OCI-LY1 (cell line): ENCODE measurements around the gene EEPD1.

ENCODE experiments used
- H2AFZ ChIP-seq: fragments of 200-600 bp; sonication (generic), shearing (Covaris generic); 2 replicates; pipeline ENCODE4 v1.6.0; 2014; ENCODE audit warnings: antibody characterized with exemption, mild to moderate bottlenecking, low read length
- H3F3A ChIP-seq: fragments of 200-600 bp; sonication (generic), shearing (Covaris generic); 2 replicates; pipeline ENCODE4 v1.6.0; 2014; ENCODE audit warnings: mild to moderate bottlenecking, antibody characterized with exemption, low read length, moderate library complexity; ENCODE audit not compliant: insufficient read depth
- H3K27ac ChIP-seq: fragments of 200-600 bp; sonication (generic); 2 replicates; pipeline ENCODE4 v1.5.1; 2014; ENCODE audit warnings: low read length, mixed run types, mild to moderate bottlenecking, low read depth; ENCODE audit not compliant: poor library complexity, severe bottlenecking
- H3K27me3 ChIP-seq: fragments of 200-600 bp; sonication (generic); 2 replicates; pipeline ENCODE4 v1.6.0; 2014; ENCODE audit warnings: antibody characterized with exemption, mild to moderate bottlenecking, low read length, moderate library complexity; ENCODE audit not compliant: insufficient read depth
- H3K36me3 ChIP-seq: fragments of 200-600 bp; sonication (generic); 2 replicates; pipeline ENCODE4 v1.6.1; 2014; ENCODE audit warnings: mild to moderate bottlenecking, antibody characterized with exemption, low read length, moderate library complexity, mixed read lengths; ENCODE audit not compliant: insufficient read depth
- H3K4me1 ChIP-seq: fragments of 200-600 bp; sonication (generic); 2 replicates; pipeline ENCODE4 v1.5.1; 2014; ENCODE audit warnings: mild to moderate bottlenecking, low read length, moderate library complexity; ENCODE audit not compliant: insufficient read depth, severe bottlenecking
- H3K4me2 ChIP-seq: fragments of 200-600 bp; sonication (generic), shearing (Covaris generic); 2 replicates; pipeline ENCODE4 v1.6.1; 2014; ENCODE audit warnings: low read length
- H3K4me3 ChIP-seq: fragments of 200-600 bp; sonication (generic); 2 replicates; pipeline ENCODE4 v1.5.1; 2014; ENCODE audit warnings: low read length, low read depth, mild to moderate bottlenecking, mixed read lengths; ENCODE audit not compliant: poor library complexity, severe bottlenecking
- H3K79me2 ChIP-seq: fragments of 200-600 bp; shearing (Covaris generic); 2 replicates; pipeline ENCODE4 v1.6.1; 2016; ENCODE audit warnings: mixed run types, low read length, mixed read lengths; ENCODE audit not compliant: insufficient read depth
- H3K9ac ChIP-seq: fragments of 200-600 bp; sonication (generic), shearing (Covaris generic); 2 replicates; pipeline ENCODE4 v1.6.1; 2014; ENCODE audit warnings: mild to moderate bottlenecking, low read length, mixed read lengths
- H3K9me2 ChIP-seq: fragments of 200-600 bp; sonication (generic), shearing (Covaris generic); 2 replicates; pipeline ENCODE4 v1.6.1; 2014; ENCODE audit warnings: low read depth, mild to moderate bottlenecking, low read length, mixed read lengths
- H3K9me3 ChIP-seq: fragments of 200-600 bp; shearing (Covaris generic); 2 replicates; pipeline ENCODE4 v1.6.1; 2014; ENCODE audit warnings: low read length, mixed read lengths
- H4K20me1 ChIP-seq: fragments of 200-600 bp; sonication (generic), shearing (Covaris generic); 2 replicates; pipeline ENCODE4 v1.6.0; 2016; ENCODE audit warnings: mild to moderate bottlenecking, low read length; ENCODE audit not compliant: insufficient read depth
- EZH2 ChIP-seq: fragments of 200-600 bp; sonication (generic), shearing (Covaris generic); IDR thresholded peaks from 2 replicates; pipeline ENCODE4 v1.8.0; 2017; ENCODE audit warnings: borderline replicate concordance, mixed run types, mild to moderate bottlenecking, antibody characterized with exemption, low read length, moderate library complexity, mixed read lengths
- TF ChIP-seq, protein P1 (sequence below): fragments of 200-600 bp; sonication (generic), shearing (Covaris generic); IDR thresholded peaks from 2 replicates; pipeline ENCODE4 v1.5.1; 2017; ENCODE audit warnings: mild to moderate bottlenecking, antibody characterized with exemption, low read length, moderate library complexity, mixed read lengths

EEPD1 gene

DNA sequence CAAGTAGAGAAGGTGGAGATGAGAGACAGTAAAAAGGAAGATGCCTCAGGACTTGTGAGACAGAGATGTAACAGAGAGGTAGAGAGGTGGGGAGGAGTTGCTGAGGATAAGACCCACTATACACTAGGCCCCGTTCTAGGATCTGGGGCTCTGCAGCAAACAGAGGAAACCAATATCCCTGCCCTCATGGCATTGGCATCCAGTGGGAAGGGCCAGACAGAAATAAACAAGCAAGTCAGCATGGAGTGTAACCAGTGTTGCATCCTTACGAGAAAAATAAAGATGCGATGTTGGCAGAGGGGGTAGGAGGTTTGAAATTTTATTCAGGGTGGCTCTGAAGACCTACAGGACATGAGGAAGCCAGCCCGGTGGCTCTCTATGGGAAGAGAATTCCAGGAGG lies 22.0 kb upstream of the EEPD1 start:
- H3K79me2 ChIP-seq = no peaks in the 10 kb centered on the region
- H3K4me1 ChIP-seq = no peaks in the 10 kb centered on the region
- TF ChIP-seq, protein P1, sequence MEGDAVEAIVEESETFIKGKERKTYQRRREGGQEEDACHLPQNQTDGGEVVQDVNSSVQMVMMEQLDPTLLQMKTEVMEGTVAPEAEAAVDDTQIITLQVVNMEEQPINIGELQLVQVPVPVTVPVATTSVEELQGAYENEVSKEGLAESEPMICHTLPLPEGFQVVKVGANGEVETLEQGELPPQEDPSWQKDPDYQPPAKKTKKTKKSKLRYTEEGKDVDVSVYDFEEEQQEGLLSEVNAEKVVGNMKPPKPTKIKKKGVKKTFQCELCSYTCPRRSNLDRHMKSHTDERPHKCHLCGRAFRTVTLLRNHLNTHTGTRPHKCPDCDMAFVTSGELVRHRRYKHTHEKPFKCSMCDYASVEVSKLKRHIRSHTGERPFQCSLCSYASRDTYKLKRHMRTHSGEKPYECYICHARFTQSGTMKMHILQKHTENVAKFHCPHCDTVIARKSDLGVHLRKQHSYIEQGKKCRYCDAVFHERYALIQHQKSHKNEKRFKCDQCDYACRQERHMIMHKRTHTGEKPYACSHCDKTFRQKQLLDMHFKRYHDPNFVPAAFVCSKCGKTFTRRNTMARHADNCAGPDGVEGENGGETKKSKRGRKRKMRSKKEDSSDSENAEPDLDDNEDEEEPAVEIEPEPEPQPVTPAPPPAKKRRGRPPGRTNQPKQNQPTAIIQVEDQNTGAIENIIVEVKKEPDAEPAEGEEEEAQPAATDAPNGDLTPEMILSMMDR = no peak
- TF ChIP-seq EZH2 = no peak
- no peak overlapping the region for H3K9ac ChIP-seq
- no peaks in the 10 kb centered on the region for H3F3A ChIP-seq
- H3K9me2 ChIP-seq = no peaks in the 10 kb centered on the region
- H2AFZ ChIP-seq = no peak overlapping the region
- no peak overlapping the region for H3K4me2 ChIP-seq
- no peaks in the 10 kb centered on the region for H3K9me3 ChIP-seq
- H3K27me3 ChIP-seq = no peaks in the 10 kb centered on the region
- no peak overlapping the region for H3K27ac ChIP-seq
- H4K20me1 ChIP-seq = no peaks in the 10 kb centered on the region
- no peaks in the 10 kb centered on the region for H3K36me3 ChIP-seq
- no peak overlapping the region for H3K4me3 ChIP-seq

DNA sequence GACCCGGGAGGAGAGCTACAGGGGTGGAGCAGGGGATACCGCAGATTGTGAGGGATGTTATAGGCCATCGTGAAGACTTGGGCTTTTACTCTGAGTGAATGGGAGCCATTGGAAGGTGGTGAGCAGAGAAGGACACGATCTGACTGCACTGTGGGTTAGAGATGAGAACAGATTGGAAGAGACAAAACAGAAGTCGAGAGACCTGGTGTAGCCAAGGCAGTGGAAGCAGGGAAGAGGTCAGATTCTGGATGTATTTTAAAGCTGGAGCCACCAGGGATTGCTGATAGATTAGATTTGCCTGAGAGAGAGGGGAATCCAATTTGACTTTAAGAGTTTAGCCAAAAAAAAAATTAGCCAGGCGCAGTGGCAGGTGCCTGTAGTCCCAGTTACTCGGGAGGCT lies 21.6 kb upstream of the EEPD1 start:
- no peaks in the 10 kb centered on the region for H4K20me1 ChIP-seq
- H3F3A ChIP-seq = no peaks in the 10 kb centered on the region
- no peak overlapping the region for H3K9ac ChIP-seq
- H3K27me3 ChIP-seq = no peaks in the 10 kb centered on the region
- no peaks in the 10 kb centered on the region for H3K9me3 ChIP-seq
- TF ChIP-seq EZH2 = no peak
- TF ChIP-seq, protein P1 = no peak
- no peak overlapping the region for H3K27ac ChIP-seq
- no peaks in the 10 kb centered on the region for H3K79me2 ChIP-seq
- H3K4me1 ChIP-seq = no peaks in the 10 kb centered on the region
- no peak overlapping the region for H3K4me2 ChIP-seq
- H3K4me3 ChIP-seq = no peak overlapping the region
- H3K9me2 ChIP-seq = no peaks in the 10 kb centered on the region
- no peaks in the 10 kb centered on the region for H3K36me3 ChIP-seq
- no peak overlapping the region for H2AFZ ChIP-seq

DNA sequence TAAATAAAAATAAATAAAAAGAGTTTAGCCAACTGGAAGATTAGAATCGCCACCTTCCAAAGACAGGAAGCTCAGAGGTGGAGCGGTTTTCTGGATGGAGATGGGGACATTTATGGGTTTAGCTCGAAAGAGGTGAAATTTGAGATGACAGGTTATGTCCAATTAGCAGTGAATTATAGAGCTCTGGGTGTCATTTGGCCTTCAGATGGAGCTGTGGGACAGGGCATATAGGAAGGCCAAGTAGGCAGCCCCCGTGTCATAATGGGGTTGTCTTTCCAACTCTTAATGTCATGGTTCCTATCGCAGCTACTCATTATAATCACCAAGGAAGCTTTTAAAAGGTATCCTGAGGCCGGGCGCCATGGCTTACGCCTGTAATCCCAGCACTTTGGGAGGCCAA lies 21.0 kb upstream of the EEPD1 start:
- Histone ChIP-seq H4K20me1 (no peaks in the 10 kb centered on the region), H3K4me3 (no peak overlapping the region), H3K36me3 (no peaks in the 10 kb centered on the region), H3K4me1 (no peaks in the 10 kb centered on the region), H3K9ac (no peak overlapping the region), H3K4me2 (no peak overlapping the region), H3K27ac (no peak overlapping the region), H3F3A (no peaks in the 10 kb centered on the region), H2AFZ (no peak overlapping the region), H3K79me2 (no peaks in the 10 kb centered on the region), H3K9me2 (no peaks in the 10 kb centered on the region), H3K9me3 (no peaks in the 10 kb centered on the region), H3K27me3 (no peaks in the 10 kb centered on the region)
- TF ChIP-seq, protein P1 = no peak
- no peak for TF ChIP-seq EZH2
